AG04449 (cell line): ENCODE results near the gene ADA.

ENCODE experiments used
- CTCF ChIA-PET: fragments of 350-600 bp; formaldehyde crosslinking; extraction: SDS; loops from one replicate; lab custom pipeline; 2021; ENCODE audit warnings: antibody characterized with exemption; lab: Yijun Ruan, JAX
- POLR2A ChIA-PET: fragments of 400-600, 350-600 bp; formaldehyde crosslinking; extraction: SDS; loops from one replicate; lab custom pipeline; 2020; ENCODE audit warnings: antibody characterized with exemption, inconsistent platforms; lab: Yijun Ruan, JAX
- DNase-seq: peaks from one replicate; pipeline ENCODE4 v3.0.0-alpha.2; 2010; ENCODE audit warnings: low read depth, low spot score
- H3K4me3 ChIP-seq: 2 replicates; pipeline ENCODE4 v1.5.1; 2011; ENCODE audit warnings: low read depth, mild to moderate bottlenecking, control low read depth, low read length
- CTCF ChIP-seq: IDR thresholded peaks from one replicate; pipeline ENCODE4 v1.5.1; 2011; ENCODE audit warnings: mild to moderate bottlenecking, moderate library complexity, low read length, control low read depth, inconsistent platforms; ENCODE audit not compliant: insufficient read depth; ENCODE audit errors: missing control alignments

ADA gene

GRCh38 chr20:44596876-44597275, 54.6 kb downstream of the ADA start:
- no peak for DNase-seq
- ChIA-PET POLR2A (interaction anchor here (0.6 kb wide), 1 partner anchor 1144 kb away, joined by 5 read pairs; no protein-coding TSS in a partner anchor), CTCF (interaction anchor here (1.0 kb wide), 1 partner anchor 379 kb away, joined by 3 read pairs; no protein-coding TSS in a partner anchor)
- no peak overlapping the region for H3K4me3 ChIP-seq
- TF ChIP-seq CTCF = no peak

- CTCF ChIA-PET = interaction anchor here (3.0 kb wide), 1 partner anchor 8 kb away, joined by 11 read pairs; no protein-coding TSS in a partner anchor
- POLR2A ChIA-PET = no interaction called here
- DNase-seq = no peak
- no peak overlapping the region for H3K4me3 ChIP-seq
- no peak for TF ChIP-seq CTCF
Observed at GRCh38 chr20:44596010-44596409, 55.5 kb downstream of the ADA start.

DNA sequence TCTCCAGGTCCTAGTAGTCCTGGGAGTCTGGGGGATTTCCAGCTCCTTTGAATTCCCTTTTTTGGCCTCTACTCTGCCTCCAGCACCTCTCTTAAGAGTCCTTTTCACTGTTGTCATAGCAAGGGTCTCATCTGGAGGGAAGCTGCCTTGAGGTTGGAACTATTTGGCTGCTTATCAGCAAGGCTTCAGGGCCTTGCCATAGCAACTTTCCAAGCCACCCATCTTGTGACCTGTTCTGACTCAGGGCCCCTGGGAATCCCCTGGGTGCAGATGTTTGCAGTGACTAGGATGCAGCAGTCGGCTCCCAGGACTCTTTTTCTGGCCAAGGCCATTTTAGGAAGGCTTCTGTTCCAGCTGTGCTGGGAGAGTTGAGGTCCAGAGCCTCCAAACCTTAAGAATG, 56.8 kb downstream of the ADA start:
- H3K4me3 ChIP-seq = no peak overlapping the region
- CTCF ChIA-PET = interaction anchor here (0.9 to 3.0 kb wide), 6 partner anchors 9 to 206 kb away, joined by 3 to 11 read pairs (median 5); no protein-coding TSS in a partner anchor
- POLR2A ChIA-PET = no interaction called here
- TF ChIP-seq CTCF = no peak
- DNase-seq = peak; percentile 26

DNA sequence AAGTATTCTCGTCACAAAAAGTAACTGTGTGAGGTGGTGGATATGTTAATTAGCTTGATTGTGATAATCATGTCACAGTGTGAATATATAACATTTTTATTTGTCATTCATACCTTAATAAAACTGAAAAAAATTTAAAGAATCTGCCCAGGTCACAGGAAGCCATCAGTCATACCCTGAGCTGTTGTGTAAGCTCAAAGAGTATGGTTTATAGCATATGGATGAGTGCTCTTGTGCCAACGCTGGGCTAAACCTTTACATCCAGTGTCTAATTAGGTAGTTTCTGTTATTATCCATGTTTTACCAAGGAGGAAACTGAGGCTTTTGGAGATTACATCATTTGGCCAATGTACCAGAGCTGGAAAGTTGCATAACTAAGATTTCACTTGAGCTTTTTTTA, 57.7 kb downstream of the ADA start:
- no peak overlapping the region for H3K4me3 ChIP-seq
- POLR2A ChIA-PET = interaction anchor here (1.4 kb wide), 1 partner anchor 118 kb away, joined by 4 read pairs; the partner anchor contains the start of gene TTPAL
- DNase-seq = no peak
- CTCF ChIA-PET = interaction anchor here (1.4 to 3.0 kb wide), 4 partner anchors 10 to 99 kb away, joined by 4 to 11 read pairs (median 7); no protein-coding TSS in a partner anchor
- TF ChIP-seq CTCF = no peak

- no peak overlapping the region for H3K4me3 ChIP-seq
- TF ChIP-seq CTCF = no peak
- ChIA-PET CTCF (no interaction called here), POLR2A (no interaction called here)
- no peak for DNase-seq
Observed at GRCh38 chr20:44592366-44592765, 59.1 kb downstream of the ADA start.

DNA sequence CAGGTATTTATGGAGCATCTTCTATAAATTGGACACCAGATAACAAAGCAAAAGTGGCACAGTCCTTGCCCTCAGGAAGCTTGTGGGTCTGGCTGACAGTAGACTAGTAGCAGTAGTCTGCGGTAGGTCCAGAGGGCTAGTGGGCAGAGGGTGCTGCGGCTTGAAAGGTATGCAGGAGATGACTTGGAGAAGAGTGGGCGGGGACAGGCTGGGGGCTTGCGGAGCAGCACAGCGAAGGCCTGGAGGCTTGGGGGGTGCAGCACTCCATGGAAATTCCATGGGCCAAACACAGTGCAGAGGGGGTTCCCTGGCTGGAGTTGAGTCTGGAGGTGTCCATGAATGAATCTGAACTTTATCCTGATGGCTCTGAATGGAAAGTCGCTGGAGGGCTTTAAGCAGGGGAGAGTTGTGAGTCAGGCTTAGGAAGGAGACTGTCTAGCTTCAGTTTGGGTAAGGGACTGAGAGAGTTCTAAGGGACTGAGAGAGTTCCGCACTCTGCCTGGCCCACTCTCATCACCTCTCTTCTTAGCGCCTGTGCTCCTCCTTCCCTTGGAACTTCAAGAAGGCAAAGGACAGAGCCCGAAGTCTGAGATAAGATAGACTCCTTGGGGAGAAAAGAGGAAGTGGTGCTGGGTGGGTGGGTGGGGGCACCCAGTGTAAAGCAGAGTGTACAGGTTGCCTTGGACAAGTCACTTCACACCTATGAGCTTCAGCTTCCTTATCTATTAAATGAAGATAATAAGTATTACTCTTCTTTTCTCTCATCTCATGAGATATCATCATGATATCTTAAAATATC, 60.3 kb downstream of the ADA start:
- ChIA-PET POLR2A (interaction anchor here (0.7 kb wide), 1 partner anchor 82 kb away, joined by 3 read pairs; no protein-coding TSS in a partner anchor), CTCF (interaction anchor here (1.2 kb wide), 1 partner anchor 16 kb away, joined by 3 read pairs; no protein-coding TSS in a partner anchor)
- H3K4me3 ChIP-seq = no peak overlapping the region
- TF ChIP-seq CTCF = no peak
- DNase-seq = no peak
